GDM1 (cell line): ENCODE data around the gene MYO1G.
"Not testable (repeated sequence)": the region's sequence is repeated elsewhere in the genome, so short reads cannot be mapped to it uniquely, and the experiment has no call there.

Experiments used
- DNase-seq: peaks from one replicate; lab custom pipeline; 2025; lab: John Stamatoyannopoulos, UW

The MYO1G gene

DNA sequence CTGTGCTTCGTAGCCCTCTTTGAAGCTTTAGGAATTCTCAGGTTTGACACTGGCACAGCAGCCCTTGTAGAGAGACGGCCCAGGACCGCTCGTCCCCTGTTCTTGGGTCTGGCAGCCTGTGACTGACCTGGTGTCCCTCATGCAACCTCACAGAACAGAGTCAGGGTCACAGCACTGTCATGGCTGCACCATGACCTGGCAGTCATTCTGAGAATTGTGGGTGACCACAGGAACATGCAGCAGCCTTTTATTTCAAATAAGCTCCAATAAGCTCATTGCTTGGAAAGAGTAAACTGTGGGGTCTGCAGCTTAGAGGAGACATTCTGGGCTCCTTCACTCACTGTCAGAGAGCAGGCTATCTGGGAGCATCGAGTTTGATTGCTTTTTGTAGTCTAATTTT is 42.5 kb downstream of the MYO1G start:
- DNase-seq: no peak

DNA sequence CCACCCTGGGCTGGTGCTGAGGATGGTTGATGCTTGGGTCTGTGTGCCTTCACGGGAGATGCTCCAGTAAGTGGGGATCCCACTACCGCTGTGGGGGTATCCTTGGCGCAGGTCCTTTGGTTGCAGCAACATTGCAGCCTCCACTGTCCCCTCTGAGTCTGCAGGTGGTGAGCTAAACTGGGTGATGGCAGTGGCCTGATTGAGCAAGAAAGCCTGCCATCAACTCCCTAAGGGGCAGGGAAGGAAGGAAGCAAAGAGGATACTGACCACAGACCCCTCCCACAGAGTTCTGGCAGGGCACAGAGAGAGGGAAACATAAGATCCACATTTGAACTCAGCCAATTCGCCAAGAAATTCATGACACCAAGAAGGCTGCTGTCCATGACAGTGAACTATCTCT is 43.2 kb downstream of the MYO1G start:
- no peak for DNase-seq

DNA sequence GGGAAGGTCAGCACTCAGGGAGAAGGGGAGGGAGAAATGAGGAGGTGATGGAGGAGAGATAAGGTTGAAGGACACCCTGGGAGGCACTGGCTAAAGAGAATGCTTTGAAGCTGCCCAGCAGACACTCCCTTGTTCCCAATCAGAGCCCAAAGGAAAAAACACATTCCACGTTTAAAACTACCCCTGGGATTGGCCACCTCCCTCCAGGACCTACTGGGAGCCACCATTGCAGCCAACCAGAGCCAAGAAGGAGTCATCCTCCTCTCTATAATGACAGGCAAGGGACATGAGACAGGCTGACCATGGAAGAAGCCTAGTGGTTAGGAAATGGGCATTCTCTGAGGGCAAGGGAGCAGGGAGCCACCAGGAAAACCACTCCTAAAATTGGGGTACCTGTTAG is 43.8 kb downstream of the MYO1G start:
- DNase-seq: no peak

DNA sequence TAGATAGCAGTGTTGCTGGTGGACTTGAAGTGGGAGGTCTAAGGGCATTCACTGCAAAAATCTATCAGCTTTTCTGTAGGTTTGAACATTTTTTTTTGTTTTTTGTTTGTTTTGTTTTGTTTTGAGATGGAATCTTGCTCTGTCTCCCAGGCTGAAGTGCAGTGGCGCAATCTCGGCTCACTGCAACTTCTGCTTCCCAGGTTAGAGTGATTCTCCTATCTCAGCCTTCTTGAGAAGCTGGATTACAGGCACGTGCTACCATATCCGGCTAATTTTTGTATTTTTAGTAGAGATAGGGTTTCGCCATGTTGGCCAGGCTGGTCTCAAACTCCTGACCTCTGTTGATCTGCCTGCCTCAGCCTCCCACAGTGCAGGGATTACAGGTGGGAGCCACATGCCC is 44.3 kb downstream of the MYO1G start:
- DNase-seq: not testable (repeated sequence)

DNA sequence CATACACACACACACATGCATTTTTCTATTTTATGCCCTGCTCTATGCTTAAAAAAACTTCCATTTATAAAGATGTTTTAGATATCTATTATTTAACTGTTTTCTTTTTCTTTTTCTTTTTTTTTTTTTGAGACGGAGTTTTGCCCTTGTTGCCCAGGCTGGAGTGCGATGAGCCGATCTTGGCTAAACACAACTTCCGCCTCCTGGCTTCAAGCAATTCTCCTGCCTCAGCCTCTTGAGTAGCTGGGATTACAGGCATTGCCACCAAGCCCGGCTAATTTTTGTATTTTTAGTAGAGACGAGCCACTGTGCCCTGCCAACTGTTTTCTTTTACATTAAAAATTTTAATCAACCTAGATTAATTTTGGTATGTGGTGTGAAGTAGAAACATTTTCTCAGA is 47.9 kb downstream of the MYO1G start:
- no peak for DNase-seq

DNA sequence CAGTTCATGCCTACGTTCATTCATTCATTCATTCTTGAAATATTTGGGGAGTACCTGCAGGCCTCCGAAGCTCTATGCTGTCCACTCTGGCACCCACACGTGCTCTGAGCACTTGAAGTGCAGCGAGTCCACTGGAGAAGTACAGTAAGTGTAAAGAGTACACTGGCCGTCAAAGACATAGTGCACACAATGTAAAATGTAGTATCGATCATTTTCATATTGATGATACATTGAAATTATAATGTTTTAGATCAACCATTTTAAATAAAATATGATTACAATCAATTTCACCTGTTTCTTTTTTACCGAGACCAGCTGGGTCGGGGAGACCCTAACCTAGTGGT is 56.5 kb downstream of the MYO1G start:
- DNase-seq: no peak

DNA sequence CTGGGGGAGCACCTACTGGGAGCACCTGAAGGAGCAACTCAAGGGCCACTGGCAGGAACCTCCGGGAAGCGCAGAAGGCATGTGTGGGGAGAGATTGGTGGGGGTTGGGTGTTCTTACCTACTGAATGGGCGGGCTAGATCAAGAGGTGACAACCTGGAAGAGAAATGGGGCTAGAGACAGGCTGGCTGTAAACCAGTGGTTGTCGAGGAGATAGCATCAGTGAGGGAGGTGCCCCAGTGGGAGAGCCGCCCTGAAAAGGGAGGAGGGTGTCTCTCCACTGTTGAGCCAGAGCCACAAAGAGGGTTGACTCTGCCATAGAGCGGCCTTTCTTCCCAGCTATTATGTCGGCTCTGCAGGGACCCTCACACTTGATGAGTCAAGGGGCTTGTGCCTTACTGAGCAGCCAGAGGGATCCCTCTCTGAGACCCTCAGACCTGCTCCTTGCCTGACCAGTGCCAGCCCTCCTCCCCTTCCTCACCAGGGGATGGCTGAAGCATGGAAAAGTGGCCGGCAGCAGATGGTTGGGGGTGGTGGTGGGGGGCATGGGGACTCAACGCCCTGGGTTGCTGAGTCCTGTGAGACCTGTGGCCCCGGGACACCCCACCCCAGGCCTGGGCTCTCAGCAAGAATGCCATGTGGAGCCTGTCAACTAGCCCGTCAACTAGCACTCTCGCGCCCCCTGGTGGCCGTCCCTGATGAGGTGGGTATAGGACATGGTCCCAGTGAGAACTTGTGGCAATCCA is 57.0 kb downstream of the MYO1G start:
- DNase-seq: peak; percentile 74

DNA sequence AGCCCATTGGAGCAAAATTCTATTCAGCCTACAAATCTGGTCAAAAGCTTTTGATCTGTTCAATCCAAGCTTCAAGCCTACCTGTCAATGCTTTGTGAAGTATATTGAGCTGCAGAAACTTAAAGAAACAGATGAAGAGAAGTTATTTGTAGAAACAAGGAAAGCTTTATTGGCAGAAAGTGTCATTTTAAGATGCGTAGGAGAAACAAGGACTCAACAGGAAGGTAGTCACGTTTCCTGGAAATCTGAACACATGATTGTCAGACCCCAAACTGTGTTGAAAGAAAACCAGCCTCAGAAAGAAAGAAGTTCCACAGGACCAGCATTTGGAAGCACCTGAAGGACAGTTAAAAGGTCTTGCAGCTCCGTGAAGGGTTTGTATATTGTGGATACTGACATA is 58.7 kb downstream of the MYO1G start:
- DNase-seq: no peak

DNA sequence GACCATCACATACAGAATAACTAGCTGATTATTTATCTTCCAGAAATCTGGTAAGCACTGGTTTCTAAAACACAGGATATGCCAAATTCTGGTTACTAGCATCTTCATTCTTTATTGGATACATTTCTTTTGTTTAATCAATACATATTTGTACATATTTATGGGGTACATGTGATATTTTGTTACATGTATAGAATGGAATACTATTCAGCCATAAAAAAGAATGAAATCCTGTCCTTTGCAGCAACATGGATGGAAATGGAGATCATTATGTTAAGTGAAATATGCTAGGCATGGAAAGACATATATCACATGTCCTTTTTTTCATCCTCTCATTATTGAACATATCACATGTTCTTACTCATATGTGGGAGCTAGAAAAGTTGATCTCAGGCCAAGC is 60.8 kb downstream of the MYO1G start:
- DNase-seq: no peak

DNA sequence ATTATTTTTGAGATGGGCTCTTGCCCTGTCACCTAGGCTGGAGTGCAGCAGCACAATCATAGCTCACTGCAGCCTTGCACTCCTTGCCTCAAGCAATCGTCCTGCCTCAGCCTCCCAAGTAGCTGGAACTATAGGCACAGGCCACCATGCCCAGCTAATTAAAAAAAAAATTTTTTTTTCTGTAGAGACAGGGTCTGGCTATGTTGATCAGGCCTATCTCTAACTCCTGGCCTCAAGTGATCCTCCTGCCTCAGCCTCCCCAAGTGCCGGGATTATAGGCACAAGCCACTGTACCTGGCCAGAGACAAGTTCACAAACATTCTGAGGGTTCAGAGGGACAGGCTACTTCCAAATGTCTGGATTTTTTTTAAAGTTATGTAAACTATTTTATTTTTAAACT is 61.4 kb downstream of the MYO1G start:
- no peak for DNase-seq

DNA sequence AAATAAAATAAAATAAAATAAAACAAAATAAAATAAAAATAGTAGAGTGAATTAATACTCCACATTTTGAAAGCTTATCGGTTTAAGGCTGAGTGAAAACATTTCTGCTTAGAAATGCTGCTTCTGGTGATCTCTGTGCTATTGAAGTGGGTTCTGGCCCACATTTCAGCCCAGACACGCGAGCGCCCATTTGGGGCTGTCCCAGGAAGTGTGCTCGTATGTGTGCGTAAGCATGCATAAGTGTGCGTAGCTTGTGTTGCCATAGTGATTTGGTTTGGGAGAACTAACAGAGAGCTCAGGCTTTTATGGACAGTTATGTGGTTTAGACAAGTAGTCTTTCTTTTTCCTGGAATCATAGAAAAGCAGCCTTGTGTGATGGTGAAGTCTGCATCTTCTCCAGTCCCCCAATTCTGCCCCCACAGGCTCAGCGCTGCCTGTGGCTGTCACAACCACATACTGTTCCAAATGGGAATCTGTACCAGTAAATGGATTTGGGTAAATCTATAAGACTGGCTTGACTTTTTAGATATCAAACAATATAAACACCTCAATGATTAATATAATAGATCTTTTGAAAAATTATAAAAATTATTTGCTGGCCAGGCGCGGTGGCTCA is 63.7 kb downstream of the MYO1G start:
- DNase-seq: no peak

DNA sequence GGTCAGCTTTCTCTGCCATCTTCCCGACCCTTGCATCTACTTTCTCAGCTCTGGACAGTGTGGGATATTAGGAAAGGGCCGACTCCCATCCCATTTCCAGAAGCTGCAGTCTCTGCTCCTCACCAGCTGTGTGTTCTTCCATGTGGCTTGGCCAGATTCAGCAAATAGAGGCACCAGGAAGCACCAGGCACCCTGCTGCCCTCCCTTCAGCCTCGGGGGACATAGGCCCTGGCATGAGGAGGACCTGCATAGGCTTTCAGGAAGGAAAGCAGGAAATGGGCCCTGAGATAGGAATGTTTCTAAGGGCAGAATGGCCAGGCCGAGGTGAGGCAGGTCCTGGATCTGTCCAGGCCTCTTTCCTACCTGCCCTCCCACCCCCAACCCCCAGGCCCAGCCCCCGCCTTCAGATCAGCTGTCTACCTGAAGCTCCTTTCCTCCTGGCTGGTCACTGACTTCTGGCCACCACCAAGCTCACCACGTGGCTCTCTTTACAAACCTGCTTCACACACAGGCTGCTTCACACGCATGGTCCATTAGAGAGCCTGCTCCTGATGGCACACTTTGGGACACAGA is 66.0 kb downstream of the MYO1G start:
- DNase-seq: no peak
